Measurements from ENCODE around the gene PPP1R7.

DNA sequence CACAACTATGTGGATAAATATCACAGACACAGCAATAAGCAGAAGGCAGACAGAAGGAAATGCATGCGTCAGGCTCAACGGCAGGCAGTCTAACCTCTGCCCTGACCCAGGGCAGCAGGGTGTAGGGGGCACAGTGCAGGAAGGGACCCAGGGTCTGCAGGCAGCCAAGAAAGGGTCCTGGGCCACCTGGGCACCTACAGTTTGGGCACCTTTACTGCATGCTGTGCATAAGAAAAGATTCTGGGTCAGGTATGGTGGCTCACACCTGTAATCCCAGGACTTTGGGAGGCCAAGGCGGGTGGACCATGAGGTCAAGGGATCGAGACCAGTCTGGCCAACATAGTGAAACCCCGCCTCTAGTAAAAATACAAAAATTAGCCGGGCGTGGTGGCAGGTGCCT is 18.7 kb upstream of the PPP1R7 start:
- TF ChIP-seq, protein P1, sequence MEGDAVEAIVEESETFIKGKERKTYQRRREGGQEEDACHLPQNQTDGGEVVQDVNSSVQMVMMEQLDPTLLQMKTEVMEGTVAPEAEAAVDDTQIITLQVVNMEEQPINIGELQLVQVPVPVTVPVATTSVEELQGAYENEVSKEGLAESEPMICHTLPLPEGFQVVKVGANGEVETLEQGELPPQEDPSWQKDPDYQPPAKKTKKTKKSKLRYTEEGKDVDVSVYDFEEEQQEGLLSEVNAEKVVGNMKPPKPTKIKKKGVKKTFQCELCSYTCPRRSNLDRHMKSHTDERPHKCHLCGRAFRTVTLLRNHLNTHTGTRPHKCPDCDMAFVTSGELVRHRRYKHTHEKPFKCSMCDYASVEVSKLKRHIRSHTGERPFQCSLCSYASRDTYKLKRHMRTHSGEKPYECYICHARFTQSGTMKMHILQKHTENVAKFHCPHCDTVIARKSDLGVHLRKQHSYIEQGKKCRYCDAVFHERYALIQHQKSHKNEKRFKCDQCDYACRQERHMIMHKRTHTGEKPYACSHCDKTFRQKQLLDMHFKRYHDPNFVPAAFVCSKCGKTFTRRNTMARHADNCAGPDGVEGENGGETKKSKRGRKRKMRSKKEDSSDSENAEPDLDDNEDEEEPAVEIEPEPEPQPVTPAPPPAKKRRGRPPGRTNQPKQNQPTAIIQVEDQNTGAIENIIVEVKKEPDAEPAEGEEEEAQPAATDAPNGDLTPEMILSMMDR (conservative IDR thresholded peaks at IDR 0.05; ENCODE audit: low read length), result no peak
- no peak for TF ChIP-seq EZH2phosphoT487 (IDR thresholded peaks at IDR 0.05; ENCODE audit: borderline replicate concordance)

All from Loucy (cell line).